Neuron (in vitro differentiated cells): Measurements from ENCODE around the gene LEO1.

Source experiments
- H2AFZ ChIP-seq: one replicate; pipeline ENCODE4 v1.6.1; 2013; ENCODE audit warnings: low read depth, mild to moderate bottlenecking, inconsistent platforms, low read length, moderate library complexity
- H3K27me3 ChIP-seq: one replicate; pipeline ENCODE4 v1.6.1; 2013; ENCODE audit warnings: low read length; ENCODE audit not compliant: insufficient read depth
- H3K36me3 ChIP-seq: one replicate; pipeline ENCODE4 v1.6.1; 2013; ENCODE audit warnings: low read length; ENCODE audit not compliant: insufficient read depth
- H3K4me1 ChIP-seq: one replicate; pipeline ENCODE4 v1.6.1; 2013; ENCODE audit warnings: low read length; ENCODE audit not compliant: insufficient read depth
- H3K4me3 ChIP-seq: 2 replicates; pipeline ENCODE4 v1.5.1; 2013; ENCODE audit warnings: mild to moderate bottlenecking, low read length, moderate library complexity
- H3K9me3 ChIP-seq: one replicate; pipeline ENCODE4 v1.6.1; 2013; ENCODE audit warnings: low read length

LEO1 gene

GRCh38 chr15:51982013-51982769 lies 10.6 kb upstream of the LEO1 start:
- Histone ChIP-seq H3K27me3 (no peaks in the 10 kb centered on the region), H3K36me3 (no peaks in the 10 kb centered on the region), H2AFZ (peak overlapping the region; percentile 52), H3K4me3 (no peak overlapping the region), H3K9me3 (no peaks in the 10 kb centered on the region), H3K4me1 (peaks cover 7% of the 10 kb centered on the region)

- H3K36me3 ChIP-seq, result peaks cover 8% of the 10 kb centered on the region
- H3K4me1 ChIP-seq, result peaks cover 3% of the 10 kb centered on the region
- no peak overlapping the region for H3K4me3 ChIP-seq
- no peaks in the 10 kb centered on the region for H3K9me3 ChIP-seq
- H2AFZ ChIP-seq, result no peak overlapping the region
- H3K27me3 ChIP-seq, result no peaks in the 10 kb centered on the region
Observed at GRCh38 chr15:51973775-51974174, 2.2 kb upstream of the LEO1 start.

- H3K4me3 ChIP-seq, result no peak overlapping the region
- H3K27me3 ChIP-seq, result no peaks in the 10 kb centered on the region
- peaks cover 3% of the 10 kb centered on the region for H3K4me1 ChIP-seq
- H2AFZ ChIP-seq, result no peak overlapping the region
- peaks cover 8% of the 10 kb centered on the region for H3K36me3 ChIP-seq
- H3K9me3 ChIP-seq, result no peaks in the 10 kb centered on the region
Observed at GRCh38 chr15:51973220-51973619, 1.6 kb upstream of the LEO1 start.

- Histone ChIP-seq H2AFZ (peak overlapping the region; percentile 30), H3K27me3 (no peaks in the 10 kb centered on the region), H3K9me3 (peaks cover 2% of the 10 kb centered on the region), H3K4me1 (peaks cover 3% of the 10 kb centered on the region), H3K36me3 (peaks cover 8% of the 10 kb centered on the region), H3K4me3 (peak overlapping the region; percentile 63)
Observed at GRCh38 chr15:51971032-51971374, 575 bp downstream of the LEO1 start.

- Histone ChIP-seq H3K27me3 (no peaks in the 10 kb centered on the region), H3K4me3 (peak overlapping the region; percentile 63), H3K36me3 (peaks cover 15% of the 10 kb centered on the region), H2AFZ (no peak overlapping the region), H3K4me1 (peaks cover 3% of the 10 kb centered on the region), H3K9me3 (peaks cover 6% of the 10 kb centered on the region)
Observed at GRCh38 chr15:51970132-51970817, 1.3 kb downstream of the LEO1 start.

GRCh38 chr15:51969728-51970127 lies 1.9 kb downstream of the LEO1 start:
- H3K4me3 ChIP-seq, result peak overlapping the region; percentile 63
- H3K27me3 ChIP-seq, result no peaks in the 10 kb centered on the region
- peaks cover 20% of the 10 kb centered on the region for H3K36me3 ChIP-seq
- H3K4me1 ChIP-seq, result peaks cover 3% of the 10 kb centered on the region
- H3K9me3 ChIP-seq, result peaks cover 8% of the 10 kb centered on the region
- no peak overlapping the region for H2AFZ ChIP-seq

- H3K4me1 ChIP-seq, result peaks cover 3% of the 10 kb centered on the region
- H3K9me3 ChIP-seq, result peaks cover 8% of the 10 kb centered on the region
- no peak overlapping the region for H2AFZ ChIP-seq
- H3K4me3 ChIP-seq, result no peak overlapping the region
- H3K36me3 ChIP-seq, result peaks cover 19% of the 10 kb centered on the region
- no peaks in the 10 kb centered on the region for H3K27me3 ChIP-seq
Observed at GRCh38 chr15:51967583-51967982, 4.0 kb downstream of the LEO1 start.

GRCh38 chr15:51966192-51966591 lies 5.4 kb downstream of the LEO1 start:
- H3K9me3 ChIP-seq, result peaks cover 8% of the 10 kb centered on the region
- peaks cover 33% of the 10 kb centered on the region for H3K36me3 ChIP-seq
- no peak overlapping the region for H2AFZ ChIP-seq
- H3K4me1 ChIP-seq, result peaks cover 3% of the 10 kb centered on the region
- no peaks in the 10 kb centered on the region for H3K27me3 ChIP-seq
- H3K4me3 ChIP-seq, result no peak overlapping the region

GRCh38 chr15:51965691-51966090 lies 5.9 kb downstream of the LEO1 start:
- H3K36me3 ChIP-seq, result peaks cover 37% of the 10 kb centered on the region
- H3K27me3 ChIP-seq, result no peaks in the 10 kb centered on the region
- no peak overlapping the region for H3K4me3 ChIP-seq

GRCh38 chr15:51955504-51955903 lies 16.1 kb downstream of the LEO1 start:
- Histone ChIP-seq H3K4me3 (no peak overlapping the region), H3K27me3 (no peaks in the 10 kb centered on the region), H3K4me1 (no peaks in the 10 kb centered on the region), H2AFZ (no peak overlapping the region), H3K9me3 (no peaks in the 10 kb centered on the region), H3K36me3 (peaks cover 81% of the 10 kb centered on the region)

More at GRCh38 chr15:51965691-51966090, 5.9 kb downstream of the LEO1 start:
- Histone ChIP-seq H3K4me1 (peaks cover 3% of the 10 kb centered on the region), H2AFZ (no peak overlapping the region), H3K9me3 (peaks cover 8% of the 10 kb centered on the region)

- H3K4me3 ChIP-seq, result no peak overlapping the region
- H3K27me3 ChIP-seq, result no peaks in the 10 kb centered on the region
- H3K36me3 ChIP-seq, result peaks cover 83% of the 10 kb centered on the region
- H3K4me1 ChIP-seq, result no peaks in the 10 kb centered on the region
- H3K9me3 ChIP-seq, result no peaks in the 10 kb centered on the region
- no peak overlapping the region for H2AFZ ChIP-seq
Observed at GRCh38 chr15:51952805-51953204, 18.8 kb downstream of the LEO1 start.

GRCh38 chr15:51947124-51947523 lies 24.5 kb downstream of the LEO1 start:
- Histone ChIP-seq H3K4me1 (no peaks in the 10 kb centered on the region), H3K4me3 (no peak overlapping the region), H3K27me3 (no peaks in the 10 kb centered on the region), H3K9me3 (no peaks in the 10 kb centered on the region), H2AFZ (no peak overlapping the region), H3K36me3 (peaks cover 73% of the 10 kb centered on the region)

GRCh38 chr15:51939216-51939615 lies 32.4 kb downstream of the LEO1 start:
- H3K27me3 ChIP-seq, result no peaks in the 10 kb centered on the region
- peaks cover 55% of the 10 kb centered on the region for H3K36me3 ChIP-seq
- no peaks in the 10 kb centered on the region for H3K9me3 ChIP-seq
- H3K4me3 ChIP-seq, result no peak overlapping the region
- H2AFZ ChIP-seq, result no peak overlapping the region
- H3K4me1 ChIP-seq, result no peaks in the 10 kb centered on the region
